HepG2 (cell line): ENCODE results near the gene PTRHD1. TPM values are rescaled to one million over a fixed set of nuclear protein-coding genes. Genes with fewer than 3 reads are reported as not detected.

Source experiments
- ATAC-seq: fragments of 200-7000 bp; cut with Tn5 transposase; 3 replicates; pipeline ENCODE4 v1.9.1; 2020; ENCODE audit warnings: mild to moderate bottlenecking, moderate library complexity
- Bru-seq: library from RNA; stranded (reverse); fragments of 400-500 nt; gene quantifications from one replicate; lab custom pipeline; 2021; lab: Mats Ljungman, UMichigan
- BruChase-seq, 2 experiments: library from RNA; stranded (reverse); fragments of 400-500 nt; gene quantifications; one replicate each; lab custom pipeline; 2021; lab: Mats Ljungman, UMichigan
- BruUV-seq: library from RNA; stranded (reverse); fragments of 400-500 nt; replicated peaks from 2 replicates; lab custom pipeline; 2021; lab: Mats Ljungman, UMichigan
- CTCF ChIA-PET: fragments of 300-600 bp; formaldehyde crosslinking; extraction: SDS; loops from one replicate; lab custom pipeline; 2021; ENCODE audit warnings: low total read pairs, inconsistent platforms, low intra/inter-chr PET ratio; lab: Yijun Ruan, JAX
- POLR2A ChIA-PET: fragments of 350-600 bp; sonication (Branson Sonifier 250); formaldehyde crosslinking; loops from one replicate; lab custom pipeline; 2020; ENCODE audit warnings: antibody characterized with exemption, inconsistent platforms; lab: Yijun Ruan, JAX
- DNase-seq: peaks from one replicate; pipeline ENCODE4 v3.0.0-alpha.2; 2015; ENCODE audit warnings: low spot score
- FAIRE-seq: peaks from 3 replicates; lab custom pipeline; 2011; peaks lifted over from hg19 to GRCh38; lab: Jason Lieb, UNC
- H2AFZ ChIP-seq: one replicate; pipeline ENCODE4 v1.6.1; 2011; ENCODE audit warnings: low read length, inconsistent platforms
- H3K27ac ChIP-seq: fragments of 300-600 bp; 3 replicates; pipeline ENCODE4 v1.8.0; 2011; ENCODE audit warnings: mixed run types, mild to moderate bottlenecking, mixed read lengths, low read length, inconsistent platforms; ENCODE audit not compliant: insufficient read depth; ENCODE audit errors: extremely low read length
- H3K27me3 ChIP-seq, 2 experiments: fragments of 200-600 bp in 1 of 2; 2 replicates in 1 of 2; 3 replicates in 1 of 2; pipeline versions ENCODE4 v1.6.0 to v1.8.0; 2011; ENCODE audit warnings: low read length in 2 of 2, mild to moderate bottlenecking in 2 of 2, moderate library complexity in 2 of 2, inconsistent platforms in 1 of 2; ENCODE audit not compliant: insufficient read depth in 2 of 2, control insufficient read depth in 1 of 2
- H3K36me3 ChIP-seq, 2 experiments: fragments of 200-600 bp in 1 of 2; replicated peaks in 1 of 2; 2 replicates in 1 of 2; 3 replicates in 1 of 2; pipeline versions ENCODE4 v1.5.1 to v1.8.0; 2011; ENCODE audit warnings: low read length in 2 of 2, inconsistent platforms in 1 of 2; ENCODE audit not compliant: insufficient read depth in 2 of 2, control insufficient read depth in 1 of 2
- H3K4me1 ChIP-seq: 2 replicates; pipeline ENCODE4 v1.5.1; 2012; ENCODE audit warnings: low read length, inconsistent platforms; ENCODE audit not compliant: insufficient read depth
- H3K4me2 ChIP-seq: 2 replicates; pipeline ENCODE4 v1.6.0; 2011; ENCODE audit warnings: low read depth, low read length, inconsistent platforms
- H3K4me3 ChIP-seq, 3 experiments: fragments of 200-600 bp in 1 of 3; sonication (generic), shearing (Covaris generic) in 1 of 3; replicated peaks in 1 of 3; 2 replicates each; pipeline ENCODE4 v1.5.1; 2011 to 2016; ENCODE audit warnings: low read length in 3 of 3, inconsistent platforms in 2 of 3, low read depth in 2 of 3, mild to moderate bottlenecking in 2 of 3, control low read depth in 1 of 3, mixed read lengths in 1 of 3; ENCODE audit not compliant: insufficient read depth in 1 of 3
- H3K79me2 ChIP-seq: one replicate; pipeline ENCODE4 v1.6.1; 2011; ENCODE audit warnings: low read length, inconsistent platforms; ENCODE audit not compliant: insufficient read depth
- H3K9ac ChIP-seq: 2 replicates; pipeline ENCODE4 v1.6.0; 2011; ENCODE audit warnings: mild to moderate bottlenecking, low read depth, low read length, inconsistent platforms; ENCODE audit not compliant: insufficient read depth
- H3K9me3 ChIP-seq: 2 replicates; pipeline ENCODE4 v1.5.1; 2012; ENCODE audit warnings: mild to moderate bottlenecking, low read length
- H4K20me1 ChIP-seq: 2 replicates; pipeline ENCODE4 v1.6.0; 2011; ENCODE audit warnings: inconsistent platforms, mild to moderate bottlenecking, low read length, moderate library complexity; ENCODE audit not compliant: insufficient read depth
- HOXA5 ChIP-seq: sonication (generic); formaldehyde crosslinking; IDR thresholded peaks from 2 replicates; pipeline ENCODE4 v1.4.0; 2020; ENCODE audit warnings: missing genetic modification reagents
- IKZF4 ChIP-seq: sonication (generic); formaldehyde crosslinking; IDR thresholded peaks from 2 replicates; pipeline ENCODE4 v1.5.1; 2020; ENCODE audit warnings: borderline replicate concordance, mild to moderate bottlenecking, low read depth, missing genetic modification reagents; ENCODE audit errors: not compliant biosample characterization
- IRX3 ChIP-seq: sonication (generic); formaldehyde crosslinking; IDR thresholded peaks from 2 replicates; pipeline ENCODE4 v1.8.1; 2023; ENCODE audit warnings: mild to moderate bottlenecking, low read depth, missing genetic modification reagents, borderline replicate concordance
- NR2F2 ChIP-seq: IDR thresholded peaks from 2 replicates; pipeline ENCODE4 v1.6.1; 2012; ENCODE audit warnings: low read depth, inconsistent platforms, borderline replicate concordance
- SRSF4 ChIP-seq: fragments of 200-400 bp; formaldehyde crosslinking; IDR thresholded peaks from one replicate; pipeline ENCODE4 v1.6.1; 2018; ENCODE audit warnings: mild to moderate bottlenecking, low read depth, low read length, moderate library complexity; ENCODE audit not compliant: poor library complexity, severe bottlenecking
- WIZ ChIP-seq: sonication (generic); formaldehyde crosslinking; IDR thresholded peaks from 2 replicates; pipeline ENCODE4 v1.5.1; 2020; ENCODE audit warnings: mild to moderate bottlenecking, missing genetic modification reagents
- ZNF207 ChIP-seq: fragments of 450-650 bp; IDR thresholded peaks from 2 replicates; pipeline ENCODE4 v1.6.1; 2016; ENCODE audit warnings: antibody characterized with exemption, borderline replicate concordance
- ZNF782 ChIP-seq: sonication (generic); formaldehyde crosslinking; IDR thresholded peaks from 2 replicates; pipeline ENCODE4 v1.4.0; 2020; ENCODE audit warnings: missing genetic modification reagents, mild to moderate bottlenecking, borderline replicate concordance
- WGBS: methylation state at CpG from one replicate; pipeline ENCODE4 v1.1.6; 2017; ENCODE audit warnings: low lambda C conversion rate; 5-methylcytosine and 5-hydroxymethylcytosine counted together
- in situ Hi-C: cut with HindIII; loops from 2 replicates; pipeline ENCODE4 v1.10.0; 2017; ENCODE audit warnings: low pct_unique_long_range_greater_than_20kb; ENCODE audit not compliant: extremely low pct_ligation_motif_present
- intact Hi-C: fragments of 100-400 bp; cut with micrococcal nuclease; formaldehyde crosslinking; loops from one replicate; pipeline ENCODE4 v1.10.0; 2022; ENCODE audit not compliant: unreplicated experiment
- long read RNA-seq, 2 experiments: library from RNA in 1 of 2; library from polyadenylated mRNA in 1 of 2; stranded (forward) in 1 of 2; unstranded in 1 of 2; transcript quantifications; one replicate each; pipeline ENCODE4 v2.0.0, GENCODE V29; 2019 to 2022
- polyA minus RNA-seq, 3 experiments: library from RNA; depleted of rRNA, polyadenylated mRNA; stranded (reverse); fragments of >200 nt; gene quantifications; 2 replicates each; pipeline ENCODE4 v1.2.3, GENCODE V29; 2011; ENCODE audit warnings: low replicate concordance in 1 of 3
- polyA plus RNA-seq, 8 experiments: library from polyadenylated mRNA; depleted of rRNA in 3 of 8; stranded (reverse) in 7 of 8; unstranded in 1 of 8; fragments of >200 nt; fragmentation: Illumina TruSeq in 4 of 8; extraction: Trizol in 4 of 8; gene quantifications; 2 replicates each; pipeline versions ENCODE4 v1.2.1 to v1.2.3, GENCODE V29; 2011 to 2016; ENCODE audit warnings: low read depth in 4 of 8, missing spikeins in 1 of 8, mixed read lengths in 1 of 8; ENCODE audit not compliant: insufficient read depth in 1 of 8
- total RNA-seq, 5 experiments: library from RNA; depleted of rRNA; stranded (reverse); fragments of >200 nt; fragmentation: Illumina TruSeq; extraction: Trizol; gene quantifications; 2 replicates each; pipeline ENCODE4 v1.2.3, GENCODE V29; 2016; ENCODE audit warnings: low read depth in 1 of 5
- TF ChIP-seq, protein P1 (sequence below): sonication (generic); formaldehyde crosslinking; IDR thresholded peaks from 2 replicates; pipeline ENCODE4 v1.5.1; 2020; ENCODE audit warnings: mild to moderate bottlenecking, missing genetic modification reagents, moderate library complexity
- TF ChIP-seq, protein P2 (sequence below): sonication (generic); formaldehyde crosslinking; IDR thresholded peaks from 2 replicates; pipeline ENCODE4 v1.9.0; 2021; ENCODE audit warnings: missing genetic modification reagents, mild to moderate bottlenecking, borderline replicate concordance

Gene PTRHD1, protein sequence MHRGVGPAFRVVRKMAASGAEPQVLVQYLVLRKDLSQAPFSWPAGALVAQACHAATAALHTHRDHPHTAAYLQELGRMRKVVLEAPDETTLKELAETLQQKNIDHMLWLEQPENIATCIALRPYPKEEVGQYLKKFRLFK
- total RNA-seq (2016; rRNA removed; fragmentation: Illumina TruSeq; extraction: Trizol) (69.1 and 72.6 TPM in 2 replicates), polyA plus RNA-seq (2011; rRNA removed) (75.4 and 90.8 TPM in 2 replicates), polyA minus RNA-seq (2011; rRNA and poly(A)+ RNA removed; ENCODE audit: low replicate concordance) (41.5 and 57.2 TPM in 2 replicates), Bru-seq, nascent RNA (percentile 85 among the genes with signal in this experiment), BruChase-seq, experiment 1, labeled RNA remaining after a 6-hour chase (percentile 91 among the genes with signal in this experiment), BruChase-seq, experiment 2, labeled RNA remaining after a 2-hour chase (percentile 77 among the genes with signal in this experiment)
- 60.4 and 67.3 TPM in 2 replicates for total RNA-seq (2016; cell fraction: cytosol; rRNA removed; fragmentation: Illumina TruSeq; extraction: Trizol; ENCODE audit: low read depth)
- total RNA-seq (2016; cell fraction: insoluble cytoplasmic fraction; rRNA removed; fragmentation: Illumina TruSeq; extraction: Trizol), result 72.7 and 87.7 TPM in 2 replicates
- total RNA-seq (2016; cell fraction: membrane; rRNA removed; fragmentation: Illumina TruSeq; extraction: Trizol), result 94.1 and 99.1 TPM in 2 replicates
- 23.3 and 24.3 TPM in 2 replicates for total RNA-seq (2016; cell fraction: nucleus; rRNA removed; fragmentation: Illumina TruSeq; extraction: Trizol)
- polyA plus RNA-seq (2011; cell fraction: cytosol; rRNA removed), result 56.6 and 90.9 TPM in 2 replicates
- polyA plus RNA-seq (2011; cell fraction: nucleus; rRNA removed), result 25.2 and 28.1 TPM in 2 replicates
- polyA plus RNA-seq (2012), result 66.4 and 75.5 TPM in 2 replicates
- 77.6 and 78.5 TPM in 2 replicates for polyA plus RNA-seq (2016; cell fraction: cytosol; fragmentation: Illumina TruSeq; extraction: Trizol; ENCODE audit: low read depth)
- 76.5 and 83.9 TPM in 2 replicates for polyA plus RNA-seq (2016; cell fraction: insoluble cytoplasmic fraction; fragmentation: Illumina TruSeq; extraction: Trizol; ENCODE audit: low read depth)
- polyA plus RNA-seq (2016; cell fraction: membrane; fragmentation: Illumina TruSeq; extraction: Trizol; ENCODE audit: low read depth), result 88.1 and 94.4 TPM in 2 replicates
- polyA plus RNA-seq (2016; cell fraction: nucleus; fragmentation: Illumina TruSeq; extraction: Trizol; ENCODE audit: insufficient read depth, low read depth), result 51.1 and 58.4 TPM in 2 replicates
- polyA minus RNA-seq (2011; cell fraction: cytosol; rRNA and poly(A)+ RNA removed), result 8.2 and 15.7 TPM in 2 replicates
- 25.1 and 28.7 TPM in 2 replicates for polyA minus RNA-seq (2011; cell fraction: nucleus; rRNA and poly(A)+ RNA removed)
- long read RNA-seq, experiment 1, transcript PTRHD1-201 (2 exons, 1,105 nt), result major isoform, 124 of 125 reads
- long read RNA-seq, experiment 1, partial matches to known transcripts, result 1 of 125 reads
- long read RNA-seq, experiment 1, other reads (novel, unspliced or antisense), result 0 of 125 reads
- long read RNA-seq, experiment 2, transcript PTRHD1-201 (2 exons, 1,105 nt), result major isoform, 110 of 115 reads
- long read RNA-seq, experiment 2, partial matches to known transcripts, result 1 of 115 reads
- long read RNA-seq, experiment 2, other reads (novel, unspliced or antisense), result 4 of 115 reads

DNA sequence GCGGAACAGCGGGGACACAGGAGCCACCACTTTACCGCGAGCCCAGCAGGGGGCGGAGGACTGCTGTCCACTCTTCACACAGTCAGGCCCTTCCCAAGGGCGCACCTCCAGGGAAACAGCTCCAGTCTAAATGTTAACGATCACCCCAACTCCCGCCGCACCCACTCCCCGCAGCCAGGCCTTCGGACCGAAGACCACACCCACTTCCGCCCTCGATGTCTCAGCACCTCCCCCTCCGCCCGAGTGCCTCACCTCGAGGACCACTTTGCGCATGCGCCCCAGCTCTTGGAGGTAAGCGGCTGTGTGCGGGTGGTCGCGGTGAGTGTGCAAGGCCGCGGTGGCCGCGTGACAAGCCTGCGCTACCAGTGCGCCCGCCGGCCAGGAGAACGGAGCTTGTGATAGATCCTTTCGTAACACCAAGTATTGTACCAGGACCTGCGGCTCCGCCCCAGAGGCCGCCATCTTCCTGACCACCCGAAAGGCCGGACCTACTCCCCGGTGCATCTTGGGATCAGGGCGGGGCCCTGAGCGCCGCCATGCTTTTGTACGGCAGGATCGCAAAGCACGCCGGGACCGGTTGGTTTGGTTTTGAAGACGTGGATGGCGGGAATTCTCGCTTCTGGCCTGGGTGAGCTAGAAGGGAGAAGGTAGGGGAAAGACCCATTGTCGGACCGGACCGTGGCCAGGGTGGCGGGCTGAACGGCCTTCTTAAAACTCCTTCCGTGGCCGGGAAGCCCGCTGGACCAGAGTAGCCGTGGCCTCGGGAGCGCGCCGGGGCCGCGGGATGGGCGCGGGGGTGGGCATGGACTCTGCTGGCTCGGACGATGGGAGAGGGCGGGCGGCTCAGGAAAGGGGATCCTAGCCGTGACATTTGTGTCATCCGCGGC lies at the start of gene PTRHD1, which contains the start of gene CENPO:
Gene PTRHD1 (minus strand): TSS at position 518 of the 887 bp plus-strand sequence. CDS start 14 bp downstream, at position 504.
Gene CENPO (plus strand): TSS at position 552 of the 887 bp plus-strand sequence. CDS start 495 bp downstream, outside the sequence.
- in situ Hi-C loops (loop anchor here (10.0 kb wide), 1 partner anchor 298 kb away; the partner anchor contains the start of gene NCOA1), intact Hi-C loops (loop anchor here (1.0 to 2.0 kb wide), 4 partner anchors 34 to 383 kb away; partner anchors contain the start of gene NCOA1)
- Histone ChIP-seq H3K27me3 (no peaks in the 10 kb centered on the region; a peak in 1 of 5 replicates), H3K9ac (peak within 1 kb of the TSS; percentile 97), H3K36me3 (peaks cover 3 to 20% of the 10 kb centered on the region in 2 experiments; a peak in 4 of 5 replicates), H3K27ac (peak within 1 kb of the TSS; percentile 94), H3K79me2 (peaks cover 45% of the 10 kb centered on the region), H3K4me3 (peak within 1 kb of the TSS; percentile 85 to 95 (median 86)), H2AFZ (peak within 1 kb of the TSS; percentile 93), H3K4me2 (peak within 1 kb of the TSS; percentile 81), H3K4me1 (peaks cover 46% of the 10 kb centered on the region), H3K9me3 (no peaks in the 10 kb centered on the region), H4K20me1 (no peaks in the 10 kb centered on the region)
- ChIA-PET CTCF (interaction anchor here (0.5 to 2.9 kb wide), 2 partner anchors 35 to 1330 kb away, joined by 4 to 25 read pairs; no protein-coding TSS in a partner anchor), POLR2A (interaction anchor here (0.7 to 1.8 kb wide), 19 partner anchors 9 to 866 kb away, joined by 3 to 14 read pairs (median 4); partner anchors contain the start of genes ATAD2B, ITSN2, NCOA1 and SF3B6)
- BruUV-seq, result no TSS peak
- WGBS, result 0% methylated on average over 54 of the region's 74 CpGs
- ATAC-seq, result peak; percentile 93
- peak; percentile 77 for FAIRE-seq
- peak; percentile 98 for DNase-seq
- TF ChIP-seq, protein P1, sequence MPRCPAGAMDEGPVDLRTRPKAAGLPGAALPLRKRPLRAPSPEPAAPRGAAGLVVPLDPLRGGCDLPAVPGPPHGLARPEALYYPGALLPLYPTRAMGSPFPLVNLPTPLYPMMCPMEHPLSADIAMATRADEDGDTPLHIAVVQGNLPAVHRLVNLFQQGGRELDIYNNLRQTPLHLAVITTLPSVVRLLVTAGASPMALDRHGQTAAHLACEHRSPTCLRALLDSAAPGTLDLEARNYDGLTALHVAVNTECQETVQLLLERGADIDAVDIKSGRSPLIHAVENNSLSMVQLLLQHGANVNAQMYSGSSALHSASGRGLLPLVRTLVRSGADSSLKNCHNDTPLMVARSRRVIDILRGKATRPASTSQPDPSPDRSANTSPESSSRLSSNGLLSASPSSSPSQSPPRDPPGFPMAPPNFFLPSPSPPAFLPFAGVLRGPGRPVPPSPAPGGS (CRISPR knock-in tag), result peak; percentile 88
- TF ChIP-seq, protein P2, sequence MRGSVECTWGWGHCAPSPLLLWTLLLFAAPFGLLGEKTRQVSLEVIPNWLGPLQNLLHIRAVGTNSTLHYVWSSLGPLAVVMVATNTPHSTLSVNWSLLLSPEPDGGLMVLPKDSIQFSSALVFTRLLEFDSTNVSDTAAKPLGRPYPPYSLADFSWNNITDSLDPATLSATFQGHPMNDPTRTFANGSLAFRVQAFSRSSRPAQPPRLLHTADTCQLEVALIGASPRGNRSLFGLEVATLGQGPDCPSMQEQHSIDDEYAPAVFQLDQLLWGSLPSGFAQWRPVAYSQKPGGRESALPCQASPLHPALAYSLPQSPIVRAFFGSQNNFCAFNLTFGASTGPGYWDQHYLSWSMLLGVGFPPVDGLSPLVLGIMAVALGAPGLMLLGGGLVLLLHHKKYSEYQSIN (CRISPR knock-in tag), result no peak
- TF ChIP-seq ZNF207 (no peak), NR2F2 (no peak; the same call in 1 of the 2 replicates), SRSF4 (no peak), ZNF782 (peak; percentile 91; the same call in 1 of the 2 replicates), WIZ (CRISPR knock-in tag) (peak; percentile 85; the same call in 1 of the 2 replicates), IRX3 (peak; percentile 43; the same call in 1 of the 2 replicates), IKZF4 (CRISPR knock-in tag) (no peak), HOXA5 (CRISPR knock-in tag) (peak; percentile 59)
